GM13976 (cell line): ENCODE data around the gene APLF.

Experiments used
- DNase-seq: peaks from one replicate; pipeline ENCODE4 v3.0.0; 2012; ENCODE audit warnings: low spot score
- CTCF ChIP-seq: IDR thresholded peaks from 2 replicates; pipeline ENCODE4 v1.5.1; 2012; ENCODE audit warnings: borderline replicate concordance, mild to moderate bottlenecking; ENCODE audit not compliant: insufficient read depth; ENCODE audit errors: extremely low read depth, missing control alignments, control extremely low read depth
- in situ Hi-C: fragments of 300-500 bp; cut with MboI; formaldehyde crosslinking; loops from one replicate; pipeline ENCODE4 v1.12.0; 2022; ENCODE audit warnings: low sequenced_read_pairs, mixed read lengths, inconsistent platforms; ENCODE audit not compliant: unreplicated experiment

APLF gene

GRCh38 chr2:68487773-68488355 lies 20.5 kb downstream of the APLF start:
- peak; percentile 45 for DNase-seq
- in situ Hi-C loops, result loop anchor here (25.0 kb wide), 1 partner anchor 224 kb away; no protein-coding TSS in a partner anchor
- TF ChIP-seq CTCF, result no peak

- in situ Hi-C loops, result loop anchor here (25.0 kb wide), 1 partner anchor 224 kb away; no protein-coding TSS in a partner anchor
These were observed 21.2 kb downstream of the APLF start for GRCh38 chr2:68488605-68489004.

GRCh38 chr2:68489282-68489681 lies 21.9 kb downstream of the APLF start:
- DNase-seq, result no peak
- no peak for TF ChIP-seq CTCF
- in situ Hi-C loops, result loop anchor here (25.0 kb wide), 1 partner anchor 223 kb away; no protein-coding TSS in a partner anchor

More at GRCh38 chr2:68488605-68489004, 21.2 kb downstream of the APLF start:
- peak; percentile 32 for DNase-seq

GRCh38 chr2:68491582-68491981 lies 24.2 kb downstream of the APLF start:
- TF ChIP-seq CTCF, result no peak
- DNase-seq, result no peak
- in situ Hi-C loops, result loop anchor here (25.0 kb wide), 1 partner anchor 221 kb away; no protein-coding TSS in a partner anchor

- no peak for DNase-seq
- in situ Hi-C loops, result loop anchor here (25.0 kb wide), 1 partner anchor 213 kb away; no protein-coding TSS in a partner anchor
- TF ChIP-seq CTCF, result no peak
These were observed 31.7 kb downstream of the APLF start for GRCh38 chr2:68499133-68499532.

- TF ChIP-seq CTCF, result peak; percentile 0
- DNase-seq, result no peak
- in situ Hi-C loops, result no loop called here
These were observed 33.3 kb downstream of the APLF start for GRCh38 chr2:68500649-68501048.

- no peak for DNase-seq
- in situ Hi-C loops, result no loop called here
- TF ChIP-seq CTCF, result no peak
These were observed 34.4 kb downstream of the APLF start for GRCh38 chr2:68501768-68502167.
